ENCODE results near the gene SYT14.

Gene SYT14

DNA sequence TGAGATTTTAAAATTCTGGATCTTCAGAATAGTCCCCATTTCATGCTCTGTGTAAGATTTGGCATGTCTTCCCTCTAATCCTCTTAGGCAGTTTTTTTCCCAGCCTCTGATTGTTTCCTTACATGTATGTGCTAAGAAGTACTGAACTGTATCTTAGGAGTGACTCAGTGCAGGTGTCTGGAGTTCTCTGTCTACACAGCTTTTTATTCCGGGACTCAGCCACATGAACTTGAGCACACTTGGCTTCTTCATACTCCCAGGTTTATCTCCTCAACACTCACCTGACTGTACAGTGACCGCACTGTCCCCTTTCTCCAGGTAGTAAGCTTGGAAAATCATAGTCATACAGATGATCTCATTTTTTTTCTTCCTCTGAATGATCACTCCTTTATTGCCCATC is 50.7 kb downstream of the SYT14 start:
- H3K4me3 ChIP-seq (ENCODE audit: low read length, poor library complexity, severe bottlenecking): no peak overlapping the region
- no peaks in the 10 kb centered on the region for H3K4me1 ChIP-seq (ENCODE audit: insufficient read depth, low read length, poor library complexity, severe bottlenecking)
- no peaks in the 10 kb centered on the region for H3K79me2 ChIP-seq (ENCODE audit: insufficient read depth, low read length)
- no peaks in the 10 kb centered on the region for H3F3A ChIP-seq (ENCODE audit: low read depth)
- no peak overlapping the region for H2AFZ ChIP-seq (ENCODE audit: low read length)
- no peaks in the 10 kb centered on the region for H4K20me1 ChIP-seq (ENCODE audit: insufficient read depth, low read length, poor library complexity, severe bottlenecking)
- no peak overlapping the region for H3K9ac ChIP-seq (ENCODE audit: low read depth, low read length, poor library complexity, severe bottlenecking)
- H3K36me3 ChIP-seq (ENCODE audit: insufficient read depth, low read length): no peaks in the 10 kb centered on the region
- no peaks in the 10 kb centered on the region for H3K9me2 ChIP-seq (replicated peaks; ENCODE audit: low read depth, low read length)
- H3K9me3 ChIP-seq (ENCODE audit: insufficient read depth, low read depth, low read length): no peaks in the 10 kb centered on the region
- TF ChIP-seq EZH2phosphoT487 (IDR thresholded peaks at IDR 0.05; ENCODE audit: borderline replicate concordance): no peak
- TF ChIP-seq, protein P1, sequence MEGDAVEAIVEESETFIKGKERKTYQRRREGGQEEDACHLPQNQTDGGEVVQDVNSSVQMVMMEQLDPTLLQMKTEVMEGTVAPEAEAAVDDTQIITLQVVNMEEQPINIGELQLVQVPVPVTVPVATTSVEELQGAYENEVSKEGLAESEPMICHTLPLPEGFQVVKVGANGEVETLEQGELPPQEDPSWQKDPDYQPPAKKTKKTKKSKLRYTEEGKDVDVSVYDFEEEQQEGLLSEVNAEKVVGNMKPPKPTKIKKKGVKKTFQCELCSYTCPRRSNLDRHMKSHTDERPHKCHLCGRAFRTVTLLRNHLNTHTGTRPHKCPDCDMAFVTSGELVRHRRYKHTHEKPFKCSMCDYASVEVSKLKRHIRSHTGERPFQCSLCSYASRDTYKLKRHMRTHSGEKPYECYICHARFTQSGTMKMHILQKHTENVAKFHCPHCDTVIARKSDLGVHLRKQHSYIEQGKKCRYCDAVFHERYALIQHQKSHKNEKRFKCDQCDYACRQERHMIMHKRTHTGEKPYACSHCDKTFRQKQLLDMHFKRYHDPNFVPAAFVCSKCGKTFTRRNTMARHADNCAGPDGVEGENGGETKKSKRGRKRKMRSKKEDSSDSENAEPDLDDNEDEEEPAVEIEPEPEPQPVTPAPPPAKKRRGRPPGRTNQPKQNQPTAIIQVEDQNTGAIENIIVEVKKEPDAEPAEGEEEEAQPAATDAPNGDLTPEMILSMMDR (conservative IDR thresholded peaks at IDR 0.05; ENCODE audit: low read length): no peak
- no peaks in the 10 kb centered on the region for H3K27me3 ChIP-seq (ENCODE audit: insufficient read depth, low read length, poor library complexity, severe bottlenecking)
- no peak overlapping the region for H3K4me2 ChIP-seq (ENCODE audit: low read depth, low read length, poor library complexity, severe bottlenecking)

DNA sequence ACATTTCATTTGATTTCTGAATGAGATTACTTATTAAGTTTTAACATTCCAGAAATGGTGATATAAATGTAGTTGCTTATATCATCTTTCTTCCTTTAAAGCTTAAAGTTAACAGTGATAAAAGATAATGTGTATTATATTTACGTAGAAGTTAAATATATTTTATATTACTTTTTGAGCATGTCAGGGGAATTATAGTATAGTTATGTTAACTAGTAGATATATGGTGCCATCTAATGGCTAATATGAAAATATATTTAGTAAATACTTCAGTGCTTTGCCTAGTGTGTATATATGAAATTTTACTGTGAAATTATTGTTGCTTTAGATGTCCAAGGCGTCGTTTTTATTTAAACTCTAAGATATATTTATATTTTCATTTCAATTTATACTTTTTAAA is 51.5 kb downstream of the SYT14 start:
- no peaks in the 10 kb centered on the region for H3K27me3 ChIP-seq (ENCODE audit: insufficient read depth, low read length, poor library complexity, severe bottlenecking)
- H3K9me3 ChIP-seq (ENCODE audit: insufficient read depth, low read depth, low read length): no peaks in the 10 kb centered on the region
- H3K4me1 ChIP-seq (ENCODE audit: insufficient read depth, low read length, poor library complexity, severe bottlenecking): no peaks in the 10 kb centered on the region
- H2AFZ ChIP-seq (ENCODE audit: low read length): no peak overlapping the region
- H3K9me2 ChIP-seq (replicated peaks; ENCODE audit: low read depth, low read length): no peaks in the 10 kb centered on the region
- H3K9ac ChIP-seq (ENCODE audit: low read depth, low read length, poor library complexity, severe bottlenecking): no peak overlapping the region
- H3K79me2 ChIP-seq (ENCODE audit: insufficient read depth, low read length): no peaks in the 10 kb centered on the region
- H3F3A ChIP-seq (ENCODE audit: low read depth): no peaks in the 10 kb centered on the region
- TF ChIP-seq, protein P1 (conservative IDR thresholded peaks at IDR 0.05; ENCODE audit: low read length): peak; percentile 45
- no peak for TF ChIP-seq EZH2phosphoT487 (IDR thresholded peaks at IDR 0.05; ENCODE audit: borderline replicate concordance)
- no peak overlapping the region for H3K4me3 ChIP-seq (ENCODE audit: low read length, poor library complexity, severe bottlenecking)
- no peaks in the 10 kb centered on the region for H4K20me1 ChIP-seq (ENCODE audit: insufficient read depth, low read length, poor library complexity, severe bottlenecking)
- no peak overlapping the region for H3K4me2 ChIP-seq (ENCODE audit: low read depth, low read length, poor library complexity, severe bottlenecking)
- H3K36me3 ChIP-seq (ENCODE audit: insufficient read depth, low read length): no peaks in the 10 kb centered on the region

DNA sequence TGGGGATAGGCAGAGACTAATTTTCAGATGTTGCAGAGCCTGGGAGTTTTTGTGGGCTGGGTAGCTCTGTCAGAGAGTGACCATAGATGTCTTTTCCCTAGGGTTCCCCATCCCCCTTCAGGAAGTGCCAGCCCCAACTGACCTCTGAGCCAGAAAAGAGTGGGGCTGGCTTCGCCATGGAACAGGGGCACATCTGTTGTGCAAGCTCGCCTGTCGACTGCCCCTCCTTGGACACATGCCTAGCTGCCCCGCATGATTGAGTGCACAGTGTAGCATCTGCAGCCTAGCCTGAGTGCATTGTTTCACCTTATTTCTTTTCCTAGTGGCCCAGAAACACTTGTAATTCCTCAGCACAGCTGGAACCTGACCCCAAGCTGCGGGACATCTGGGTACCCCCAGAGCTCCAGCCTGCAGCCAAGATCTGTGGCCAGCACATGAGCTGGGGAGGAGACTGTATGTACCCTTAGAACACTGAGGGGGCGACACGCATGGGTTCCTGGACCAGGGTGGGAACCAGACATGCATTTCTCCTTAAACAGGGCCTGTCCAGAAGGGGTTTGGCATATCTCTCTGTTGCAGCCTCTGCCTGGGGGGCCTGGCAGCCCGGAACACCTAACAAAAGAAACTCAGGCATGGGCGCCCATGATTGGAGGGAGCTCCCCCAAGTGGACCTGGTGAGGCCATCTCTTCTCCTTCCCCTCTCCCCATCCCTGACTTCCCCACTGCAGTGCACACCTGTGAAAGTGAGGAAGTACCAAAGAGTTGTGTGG is 55.2 kb downstream of the SYT14 start:
- Histone ChIP-seq H3K9me3 (ENCODE audit: insufficient read depth, low read depth, low read length) (no peaks in the 10 kb centered on the region), H3K9me2 (replicated peaks; ENCODE audit: low read depth, low read length) (no peaks in the 10 kb centered on the region), H3K4me2 (ENCODE audit: low read depth, low read length, poor library complexity, severe bottlenecking) (no peak overlapping the region), H3K36me3 (ENCODE audit: insufficient read depth, low read length) (no peaks in the 10 kb centered on the region), H3K4me3 (ENCODE audit: low read length, poor library complexity, severe bottlenecking) (no peak overlapping the region), H3F3A (ENCODE audit: low read depth) (no peaks in the 10 kb centered on the region), H3K27me3 (ENCODE audit: insufficient read depth, low read length, poor library complexity, severe bottlenecking) (no peaks in the 10 kb centered on the region), H3K9ac (ENCODE audit: low read depth, low read length, poor library complexity, severe bottlenecking) (no peak overlapping the region), H3K79me2 (ENCODE audit: insufficient read depth, low read length) (no peaks in the 10 kb centered on the region), H3K4me1 (ENCODE audit: insufficient read depth, low read length, poor library complexity, severe bottlenecking) (no peaks in the 10 kb centered on the region), H2AFZ (ENCODE audit: low read length) (no peak overlapping the region), H4K20me1 (ENCODE audit: insufficient read depth, low read length, poor library complexity, severe bottlenecking) (no peaks in the 10 kb centered on the region)
- TF ChIP-seq EZH2phosphoT487 (IDR thresholded peaks at IDR 0.05; ENCODE audit: borderline replicate concordance): no peak
- TF ChIP-seq, protein P1 (conservative IDR thresholded peaks at IDR 0.05; ENCODE audit: low read length): no peak
